EL (cell line): ENCODE results near the gene PLS3.

ENCODE experiments used
- DNase-seq: peaks from one replicate; pipeline ENCODE4 v3.0.0-alpha.2; 2016

Gene PLS3

GRCh38 chrX:115571712-115572111, 10.7 kb downstream of the PLS3 start:
- peak; percentile 43 for DNase-seq

- no peak for DNase-seq
These were observed 12.2 kb downstream of the PLS3 start for GRCh38 chrX:115573185-115573584.

- DNase-seq = no peak
These were observed 15.7 kb downstream of the PLS3 start for GRCh38 chrX:115576676-115577075.

- DNase-seq = no peak
These were observed 18.4 kb downstream of the PLS3 start for GRCh38 chrX:115579327-115579726.

- no peak for DNase-seq
These were observed 18.9 kb downstream of the PLS3 start for GRCh38 chrX:115579786-115580294.

- DNase-seq = no peak
These were observed 21.0 kb downstream of the PLS3 start for GRCh38 chrX:115581759-115582615.

GRCh38 chrX:115582616-115583495, 21.9 kb downstream of the PLS3 start:
- no peak for DNase-seq

GRCh38 chrX:115583496-115584004, 22.6 kb downstream of the PLS3 start:
- DNase-seq = peak; percentile 48

GRCh38 chrX:115584696-115585095, 23.7 kb downstream of the PLS3 start:
- peak; percentile 45 for DNase-seq

- no peak for DNase-seq
These were observed 27.2 kb downstream of the PLS3 start for GRCh38 chrX:115588179-115588578.

GRCh38 chrX:115589419-115589818, 28.4 kb downstream of the PLS3 start:
- no peak for DNase-seq

GRCh38 chrX:115591420-115591819, 30.4 kb downstream of the PLS3 start:
- no peak for DNase-seq

- DNase-seq = no peak
These were observed 31.2 kb downstream of the PLS3 start for GRCh38 chrX:115591856-115592842.

GRCh38 chrX:115592997-115593734, 32.2 kb downstream of the PLS3 start:
- DNase-seq = no peak

GRCh38 chrX:115595049-115595448, 34.1 kb downstream of the PLS3 start:
- DNase-seq = no peak

GRCh38 chrX:115598556-115598955, 37.6 kb downstream of the PLS3 start:
- no peak for DNase-seq

GRCh38 chrX:115602308-115602707, 41.3 kb downstream of the PLS3 start:
- no peak for DNase-seq

GRCh38 chrX:115602729-115603389, 41.9 kb downstream of the PLS3 start:
- peak; percentile 58 for DNase-seq

- no peak for DNase-seq
These were observed 42.6 kb downstream of the PLS3 start for GRCh38 chrX:115603534-115604074.

GRCh38 chrX:115606861-115607260, 45.9 kb downstream of the PLS3 start:
- DNase-seq = no peak

GRCh38 chrX:115609621-115610020, 48.6 kb downstream of the PLS3 start:
- DNase-seq = no peak
